NCI-H2107 (cell line): Measurements from ENCODE around the gene STATH.
"Not testable (repeated sequence)": the region's sequence is repeated elsewhere in the genome, so short reads cannot be mapped to it uniquely, and the experiment has no call there.

Experiments used
- DNase-seq: peaks from one replicate; lab custom pipeline; 2025; lab: John Stamatoyannopoulos, UW

Gene STATH

GRCh38 chr4:69995526-69996016 is at the start of gene STATH:
Gene STATH, plus strand, starts transcription at chr4:69995966. Its CDS starts 2,472 bp downstream, at chr4:69998438.
- DNase-seq: no peak

GRCh38 chr4:69951602-69952001 is 44.2 kb upstream of the STATH start:
- DNase-seq: no peak

- DNase-seq: no peak
These were observed 38.6 kb upstream of the STATH start for GRCh38 chr4:69957209-69957608.

- no peak for DNase-seq
These were observed 30.1 kb upstream of the STATH start, which contains the start of gene CSN2 for GRCh38 chr4:69965628-69966027. Gene CSN2, minus strand, starts transcription at chr4:69965728. Its CDS starts 4,733 bp downstream, at chr4:69960995.

- DNase-seq: no peak
These were observed 25.7 kb upstream of the STATH start for GRCh38 chr4:69970071-69970470.

GRCh38 chr4:69974631-69975030 is 21.1 kb upstream of the STATH start:
- no peak for DNase-seq

- DNase-seq: no peak
These were observed 18.2 kb upstream of the STATH start for GRCh38 chr4:69977582-69977981.

- peak; percentile 2 for DNase-seq
These were observed 11.7 kb upstream of the STATH start for GRCh38 chr4:69984030-69984443.

- no peak for DNase-seq
These were observed 9.1 kb upstream of the STATH start for GRCh38 chr4:69986663-69987062.

GRCh38 chr4:69991016-69991415 is 4.8 kb upstream of the STATH start:
- no peak for DNase-seq

GRCh38 chr4:69994782-69995181 is 984 bp upstream of the STATH start:
- DNase-seq: no peak

- no peak for DNase-seq
These were observed 3.7 kb downstream of the STATH start for GRCh38 chr4:69999420-69999819.

- DNase-seq: no peak
These were observed 4.9 kb downstream of the STATH start for GRCh38 chr4:70000711-70001110.

GRCh38 chr4:70002507-70002906 is 6.7 kb downstream of the STATH start:
- DNase-seq: no peak

GRCh38 chr4:70008771-70009170 is 13.0 kb downstream of the STATH start:
- no peak for DNase-seq

GRCh38 chr4:70019006-70019405 is 23.2 kb downstream of the STATH start:
- not testable (repeated sequence) for DNase-seq

GRCh38 chr4:70023218-70023617 is 27.5 kb downstream of the STATH start:
- DNase-seq: no peak

GRCh38 chr4:70027011-70027410 is 31.2 kb downstream of the STATH start:
- DNase-seq: no peak

- not testable (repeated sequence) for DNase-seq
These were observed 32.4 kb downstream of the STATH start, which contains the start of gene HTN3 for GRCh38 chr4:70028159-70028558. Gene HTN3, plus strand, starts transcription at chr4:70028459. Its CDS starts 2,282 bp downstream, at chr4:70030741.

- not testable (repeated sequence) for DNase-seq
These were observed 41.8 kb downstream of the STATH start for GRCh38 chr4:70037559-70037958.

- DNase-seq: not testable (repeated sequence)
These were observed 44.2 kb downstream of the STATH start for GRCh38 chr4:70039928-70040327.

GRCh38 chr4:70041652-70042286 is 46.0 kb downstream of the STATH start:
- DNase-seq: no peak

GRCh38 chr4:70050138-70050537 is 54.4 kb downstream of the STATH start, which contains the start of gene HTN1:
Gene HTN1, plus strand, starts transcription at chr4:70050438. Its CDS starts 2,639 bp downstream, at chr4:70053077.
- not testable (repeated sequence) for DNase-seq
